Hepatocyte (in vitro differentiated cells): Measurements from ENCODE around the gene BRI3. TPM values are rescaled to one million over a fixed set of nuclear protein-coding genes. Genes with fewer than 3 reads are reported as not detected.

ENCODE experiments used
- DNase-seq: peaks from one replicate; pipeline ENCODE4 v3.0.0-alpha.2; 2016; ENCODE audit warnings: low spot score
- H2AFZ ChIP-seq: fragments of 200-600 bp; sonication (generic); 2 replicates; pipeline ENCODE4 v1.6.0; 2016; ENCODE audit warnings: antibody characterized with exemption, mild to moderate bottlenecking
- H3K27ac ChIP-seq: fragments of 200-600 bp; sonication (generic); 2 replicates; pipeline ENCODE4 v1.5.1; 2016; ENCODE audit warnings: mild to moderate bottlenecking
- H3K27me3 ChIP-seq: fragments of 200-600 bp; sonication (generic); 2 replicates; pipeline ENCODE4 v1.6.1; 2016
- H3K36me3 ChIP-seq: fragments of 200-600 bp; sonication (generic); replicated peaks from 2 replicates; pipeline ENCODE4 v1.5.1; 2016; ENCODE audit warnings: low read depth; ENCODE audit not compliant: insufficient read depth
- H3K4me1 ChIP-seq: fragments of 200-600 bp; sonication (generic); 2 replicates; pipeline ENCODE4 v1.5.1; 2016; ENCODE audit warnings: mild to moderate bottlenecking, moderate library complexity; ENCODE audit not compliant: insufficient read depth
- H3K4me2 ChIP-seq: fragments of 200-600 bp; sonication (generic); 2 replicates; pipeline ENCODE4 v1.6.0; 2016
- H3K4me3 ChIP-seq: fragments of 200-600 bp; sonication (generic); 2 replicates; pipeline ENCODE4 v1.5.1; 2016; ENCODE audit warnings: mild to moderate bottlenecking
- H3K79me2 ChIP-seq: fragments of 200-600 bp; sonication (generic); 2 replicates; pipeline ENCODE4 v1.6.0; 2017; ENCODE audit warnings: mild to moderate bottlenecking
- H3K9me2 ChIP-seq: fragments of 200-600 bp; sonication (generic); replicated peaks from 2 replicates; pipeline ENCODE4 v1.6.0; 2017; ENCODE audit warnings: mild to moderate bottlenecking; ENCODE audit not compliant: insufficient read depth
- H3K9me3 ChIP-seq: fragments of 200-600 bp; sonication (generic); 2 replicates; pipeline ENCODE4 v1.5.1; 2016; ENCODE audit warnings: low read depth, mild to moderate bottlenecking
- H4K20me1 ChIP-seq: fragments of 200-600 bp; sonication (generic); 2 replicates; pipeline ENCODE4 v1.6.0; 2016; ENCODE audit warnings: mild to moderate bottlenecking; ENCODE audit not compliant: insufficient read depth, poor library complexity, severe bottlenecking
- EZH2 ChIP-seq: fragments of 200-600 bp; sonication (generic); IDR thresholded peaks from 2 replicates; pipeline ENCODE4 v1.6.1; 2016; ENCODE audit warnings: antibody characterized with exemption, mild to moderate bottlenecking, borderline replicate concordance
- EZH2phosphoT487 ChIP-seq: fragments of 200-600 bp; sonication (generic); IDR thresholded peaks from one replicate; pipeline ENCODE4 v1.6.1; 2018; ENCODE audit warnings: antibody characterized with exemption, mild to moderate bottlenecking, low read depth, moderate library complexity; ENCODE audit not compliant: unreplicated experiment, severe bottlenecking
- WGBS: methylation state at CpG from one replicate; pipeline ENCODE4 v1.1.6; 2016; ENCODE audit warnings: low lambda C conversion rate; ENCODE audit errors: missing lambda C conversion rate; 5-methylcytosine and 5-hydroxymethylcytosine counted together
- polyA plus RNA-seq: library from polyadenylated mRNA; unstranded; fragments of >200 nt; fragmentation: Nextera tagmentation; extraction: Ambion mirVana; gene quantifications from 2 replicates; pipeline ENCODE4 v1.2.1, GENCODE V29; 2016
- total RNA-seq: library from RNA; depleted of rRNA; stranded (reverse); fragments of >200 nt; gene quantifications from 2 replicates; pipeline ENCODE4 v1.2.3, GENCODE V29; 2014
- TF ChIP-seq, protein P1 (sequence below): fragments of 200-600 bp; sonication (generic); IDR thresholded peaks from 2 replicates; pipeline ENCODE4 v1.5.1; 2016; ENCODE audit warnings: antibody characterized with exemption, mild to moderate bottlenecking; ENCODE audit not compliant: poor library complexity

Gene BRI3
- total and polyA plus RNA-seq, 2 experiments from 2014 or later, result 71.5 to 101 TPM

DNA sequence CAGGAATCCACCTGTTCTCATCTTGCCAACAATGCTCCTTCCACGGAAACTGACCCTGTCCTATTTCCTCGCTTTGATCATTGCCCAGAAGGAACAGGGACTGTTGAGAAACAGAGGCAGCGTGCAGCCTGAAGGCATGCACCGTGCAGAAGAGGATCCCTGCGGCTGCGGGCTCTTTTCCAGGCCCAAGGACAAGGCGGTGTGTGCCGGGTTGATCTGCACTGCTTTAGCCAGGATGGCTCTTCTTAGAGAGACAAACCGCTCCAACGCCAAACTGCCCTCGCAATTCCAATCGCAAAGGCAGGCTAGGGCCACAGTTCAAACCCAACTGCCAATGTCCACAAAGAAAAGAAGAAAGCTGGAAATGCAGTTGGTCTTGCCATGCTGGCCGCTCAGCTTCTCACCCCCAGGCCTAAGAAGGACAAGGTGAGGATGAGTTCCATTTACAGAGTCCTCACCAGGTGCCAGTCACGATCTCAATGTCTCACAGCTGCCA, 26.5 kb downstream of the BRI3 start:
- peaks cover 18% of the 10 kb centered on the region for H3K4me1 ChIP-seq
- no peaks in the 10 kb centered on the region for H3K9me3 ChIP-seq
- no peak overlapping the region for H3K4me2 ChIP-seq
- H3K36me3 ChIP-seq, result no peaks in the 10 kb centered on the region
- H3K79me2 ChIP-seq, result no peaks in the 10 kb centered on the region
- no peak overlapping the region for H3K4me3 ChIP-seq
- no peaks in the 10 kb centered on the region for H3K27me3 ChIP-seq
- no peak overlapping the region for H2AFZ ChIP-seq
- H3K9me2 ChIP-seq, result no peaks in the 10 kb centered on the region
- no peak overlapping the region for H3K27ac ChIP-seq
- no peak for DNase-seq
- H4K20me1 ChIP-seq, result no peaks in the 10 kb centered on the region
- no peak for TF ChIP-seq EZH2
- TF ChIP-seq, protein P1, sequence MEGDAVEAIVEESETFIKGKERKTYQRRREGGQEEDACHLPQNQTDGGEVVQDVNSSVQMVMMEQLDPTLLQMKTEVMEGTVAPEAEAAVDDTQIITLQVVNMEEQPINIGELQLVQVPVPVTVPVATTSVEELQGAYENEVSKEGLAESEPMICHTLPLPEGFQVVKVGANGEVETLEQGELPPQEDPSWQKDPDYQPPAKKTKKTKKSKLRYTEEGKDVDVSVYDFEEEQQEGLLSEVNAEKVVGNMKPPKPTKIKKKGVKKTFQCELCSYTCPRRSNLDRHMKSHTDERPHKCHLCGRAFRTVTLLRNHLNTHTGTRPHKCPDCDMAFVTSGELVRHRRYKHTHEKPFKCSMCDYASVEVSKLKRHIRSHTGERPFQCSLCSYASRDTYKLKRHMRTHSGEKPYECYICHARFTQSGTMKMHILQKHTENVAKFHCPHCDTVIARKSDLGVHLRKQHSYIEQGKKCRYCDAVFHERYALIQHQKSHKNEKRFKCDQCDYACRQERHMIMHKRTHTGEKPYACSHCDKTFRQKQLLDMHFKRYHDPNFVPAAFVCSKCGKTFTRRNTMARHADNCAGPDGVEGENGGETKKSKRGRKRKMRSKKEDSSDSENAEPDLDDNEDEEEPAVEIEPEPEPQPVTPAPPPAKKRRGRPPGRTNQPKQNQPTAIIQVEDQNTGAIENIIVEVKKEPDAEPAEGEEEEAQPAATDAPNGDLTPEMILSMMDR, result no peak
- TF ChIP-seq EZH2phosphoT487, result no peak
- WGBS, result 95% methylated on average over 14 of the region's 14 CpGs

DNA sequence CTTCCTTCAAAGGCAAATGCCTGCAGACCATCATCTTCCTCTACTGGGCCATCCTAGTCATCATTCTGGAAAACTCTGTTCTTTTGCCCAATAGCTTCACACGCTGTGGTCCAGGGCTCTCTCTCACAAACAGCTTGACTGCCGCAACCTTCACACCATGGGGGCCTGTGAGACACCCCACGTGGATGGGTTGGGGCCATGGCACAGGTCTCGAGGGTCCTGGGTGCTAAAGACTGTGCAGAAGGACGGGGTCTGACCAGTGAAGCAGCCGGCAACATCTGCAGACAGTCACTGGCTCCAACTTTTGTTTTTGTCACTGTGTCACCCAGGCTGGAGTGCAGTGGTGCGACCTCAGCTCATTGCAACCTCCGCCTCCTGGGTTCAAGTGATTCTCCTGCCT, 28.1 kb downstream of the BRI3 start:
- no peaks in the 10 kb centered on the region for H3K79me2 ChIP-seq
- H3K36me3 ChIP-seq, result no peaks in the 10 kb centered on the region

DNA sequence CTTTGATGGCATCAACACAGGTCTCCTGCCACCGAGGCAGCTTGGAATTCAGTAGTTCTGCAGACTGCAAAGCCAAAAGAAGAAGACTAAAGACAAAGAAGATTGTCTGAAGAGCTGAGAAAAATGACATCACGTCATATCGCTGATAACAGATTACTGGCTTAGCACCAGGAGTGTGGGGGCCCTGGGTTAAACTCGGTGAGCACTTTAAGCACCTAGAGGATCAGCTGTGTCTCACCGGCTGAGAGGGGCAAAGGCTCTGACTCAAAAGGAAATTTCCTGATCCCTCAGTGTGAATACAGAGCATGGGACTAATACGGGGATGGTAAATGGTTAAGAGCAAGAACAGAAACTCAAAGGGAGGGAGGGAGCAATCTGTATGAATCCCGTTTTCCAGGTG, 30.7 kb downstream of the BRI3 start:
- H3K4me3 ChIP-seq, result no peak overlapping the region
- no peaks in the 10 kb centered on the region for H3K79me2 ChIP-seq
- no peak overlapping the region for H2AFZ ChIP-seq
- H3K36me3 ChIP-seq, result no peaks in the 10 kb centered on the region
- H3K4me2 ChIP-seq, result no peak overlapping the region
- no peaks in the 10 kb centered on the region for H3K9me2 ChIP-seq
- no peaks in the 10 kb centered on the region for H3K27me3 ChIP-seq
- H4K20me1 ChIP-seq, result no peaks in the 10 kb centered on the region
- H3K27ac ChIP-seq, result no peak overlapping the region
- TF ChIP-seq EZH2 (no peak), EZH2phosphoT487 (no peak)
- TF ChIP-seq, protein P1, result no peak
- DNase-seq, result no peak
- no peaks in the 10 kb centered on the region for H3K4me1 ChIP-seq
- WGBS, result 73% methylated on average over 7 of the region's 7 CpGs
- no peaks in the 10 kb centered on the region for H3K9me3 ChIP-seq

More for the DNA sequence above, 28.1 kb downstream of the BRI3 start:
- WGBS, result 96% methylated on average over 8 of the region's 8 CpGs
- TF ChIP-seq, protein P1, result no peak
- TF ChIP-seq EZH2 (no peak), EZH2phosphoT487 (no peak)
- Histone ChIP-seq H3K27ac (no peak overlapping the region), H3K9me2 (no peaks in the 10 kb centered on the region), H3K9me3 (no peaks in the 10 kb centered on the region), H2AFZ (no peak overlapping the region), H4K20me1 (no peaks in the 10 kb centered on the region), H3K4me2 (no peak overlapping the region), H3K4me3 (no peak overlapping the region), H3K4me1 (peaks cover 13% of the 10 kb centered on the region), H3K27me3 (no peaks in the 10 kb centered on the region)
- DNase-seq, result no peak

DNA sequence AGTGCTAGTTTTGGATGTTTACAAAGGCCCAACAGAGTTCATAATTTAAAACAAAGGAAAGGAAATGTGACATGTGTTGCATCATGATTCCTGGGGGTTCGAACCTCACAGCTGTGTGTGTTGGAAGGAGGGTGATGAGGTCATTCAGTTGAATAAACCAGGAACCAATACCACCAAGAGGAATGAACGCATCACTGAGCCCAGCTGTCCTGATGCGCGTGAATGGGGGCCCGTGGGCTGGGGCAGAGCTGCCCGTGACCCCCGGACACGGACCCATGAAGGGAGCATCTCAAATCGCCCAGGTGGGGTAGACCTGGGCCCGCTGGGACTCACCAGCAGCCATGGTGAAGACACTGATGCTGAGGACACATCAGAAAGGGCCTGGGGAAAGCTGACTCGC, 33.0 kb downstream of the BRI3 start:
- no peaks in the 10 kb centered on the region for H3K9me2 ChIP-seq
- H3K4me1 ChIP-seq, result no peaks in the 10 kb centered on the region
- TF ChIP-seq EZH2phosphoT487 (no peak), EZH2 (no peak)
- TF ChIP-seq, protein P1, result no peak
- H2AFZ ChIP-seq, result no peak overlapping the region
- no peaks in the 10 kb centered on the region for H4K20me1 ChIP-seq
- 96% methylated on average over 11 of the region's 11 CpGs for WGBS
- no peaks in the 10 kb centered on the region for H3K79me2 ChIP-seq
- no peaks in the 10 kb centered on the region for H3K27me3 ChIP-seq
- H3K36me3 ChIP-seq, result no peaks in the 10 kb centered on the region
- H3K27ac ChIP-seq, result no peak overlapping the region
- no peaks in the 10 kb centered on the region for H3K9me3 ChIP-seq
- DNase-seq, result no peak
- H3K4me2 ChIP-seq, result no peak overlapping the region
- H3K4me3 ChIP-seq, result no peak overlapping the region
